HG03378 (cell line): ENCODE data around the gene ZNF488.

Source experiments
- ATAC-seq: cut with Tn5 transposase; IDR thresholded peaks from one replicate; pipeline ENCODE4 v1.9.1; 2021; ENCODE audit warnings: mild to moderate bottlenecking, moderate library complexity; ENCODE audit not compliant: unreplicated experiment

ZNF488 gene

GRCh38 chr10:47350671-47351640 lies 33.1 kb downstream of the ZNF488 start:
- ATAC-seq, result no peak

- no peak for ATAC-seq
Observed at GRCh38 chr10:47349941-47350371, 34.1 kb downstream of the ZNF488 start.

GRCh38 chr10:47349516-47349915 lies 34.6 kb downstream of the ZNF488 start:
- ATAC-seq, result no peak

DNA sequence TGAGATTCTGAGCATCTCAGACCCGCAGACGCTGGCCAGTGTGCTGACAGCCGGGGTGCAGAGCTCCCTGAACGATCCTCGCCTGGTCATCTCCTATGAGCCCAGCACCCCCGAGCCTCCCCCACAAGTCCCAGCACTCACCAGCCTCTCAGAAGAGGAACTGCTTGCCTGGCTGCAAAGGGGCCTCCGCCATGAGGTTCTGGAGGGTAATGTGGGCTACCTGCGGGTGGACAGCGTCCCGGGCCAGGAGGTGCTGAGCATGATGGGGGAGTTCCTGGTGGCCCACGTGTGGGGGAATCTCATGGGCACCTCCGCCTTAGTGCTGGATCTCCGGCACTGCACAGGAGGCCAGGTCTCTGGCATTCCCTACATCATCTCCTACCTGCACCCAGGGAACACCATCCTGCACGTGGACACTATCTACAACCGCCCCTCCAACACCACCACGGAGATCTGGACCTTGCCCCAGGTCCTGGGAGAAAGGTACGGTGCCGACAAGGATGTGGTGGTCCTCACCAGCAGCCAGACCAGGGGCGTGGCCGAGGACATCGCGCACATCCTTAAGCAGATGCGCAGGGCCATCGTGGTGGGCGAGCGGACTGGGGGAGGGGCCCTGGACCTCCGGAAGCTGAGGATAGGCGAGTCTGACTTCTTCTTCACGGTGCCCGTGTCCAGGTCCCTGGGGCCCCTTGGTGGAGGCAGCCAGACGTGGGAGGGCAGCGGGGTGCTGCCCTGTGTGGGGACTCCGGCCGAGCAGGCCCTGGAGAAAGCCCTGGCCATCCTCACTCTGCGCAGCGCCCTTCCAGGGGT lies 35.2 kb downstream of the ZNF488 start:
- no peak for ATAC-seq

GRCh38 chr10:47348138-47348651 lies 35.9 kb downstream of the ZNF488 start, which contains the start of gene RBP3:
RBP3 (plus strand) TSS chr10:47348363; CDS start chr10:47348485, 122 bp downstream.
- no peak for ATAC-seq

- ATAC-seq, result no peak
Observed at GRCh38 chr10:47347303-47347675, 36.8 kb downstream of the ZNF488 start.

GRCh38 chr10:47346581-47347302 lies 37.4 kb downstream of the ZNF488 start:
- no peak for ATAC-seq

GRCh38 chr10:47344996-47345870 lies 38.9 kb downstream of the ZNF488 start:
- ATAC-seq, result no peak

GRCh38 chr10:47340608-47341170 lies 43.4 kb downstream of the ZNF488 start:
- ATAC-seq, result no peak

- ATAC-seq, result no peak
Observed at GRCh38 chr10:47339759-47340607, 44.1 kb downstream of the ZNF488 start.

DNA sequence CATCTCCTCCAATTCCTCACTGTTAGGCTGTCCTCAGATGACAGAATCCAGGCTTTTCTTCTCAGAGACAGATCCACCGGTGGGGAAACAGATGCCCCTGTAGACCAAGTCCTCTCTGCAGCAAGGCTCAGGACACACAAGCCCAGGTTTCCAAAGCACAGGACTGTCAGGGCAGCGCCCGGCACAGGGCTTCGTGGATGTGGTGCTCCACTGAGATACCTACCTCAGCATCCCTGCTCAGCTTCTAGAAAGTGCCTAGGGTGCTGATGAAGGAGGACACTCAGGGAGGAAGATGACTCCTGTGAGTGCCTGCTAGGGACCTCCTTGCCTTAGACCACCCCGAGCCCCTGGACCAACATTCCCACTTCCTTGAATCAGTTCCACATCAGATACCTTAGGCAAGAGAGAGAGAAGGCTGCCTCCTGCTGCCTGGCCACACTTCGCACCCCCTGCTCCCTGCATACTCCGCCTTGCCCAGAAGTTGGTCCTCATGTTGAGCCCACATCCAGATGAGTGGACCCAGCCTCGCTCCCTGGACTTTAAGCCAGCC lies 44.8 kb downstream of the ZNF488 start:
- ATAC-seq, result no peak

DNA sequence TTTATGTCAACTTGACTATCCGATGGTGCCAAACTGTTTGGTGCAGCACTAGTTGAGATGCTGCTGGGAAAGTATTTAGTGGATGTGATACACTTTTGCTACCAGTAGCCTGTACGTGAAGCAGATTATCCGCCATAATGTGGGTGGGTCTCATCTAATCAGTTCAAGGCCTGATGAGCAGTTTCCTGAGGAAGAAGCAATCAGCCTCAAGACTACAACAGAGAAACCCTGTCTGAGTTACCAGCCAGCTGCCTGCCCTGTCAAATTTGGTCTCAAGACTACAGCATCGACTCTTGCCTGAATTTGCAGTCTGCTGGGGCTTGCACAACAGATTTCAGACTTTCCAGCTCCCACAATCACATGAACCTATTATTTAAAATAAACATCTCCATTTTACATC lies 46.8 kb downstream of the ZNF488 start:
- ATAC-seq, result no peak

DNA sequence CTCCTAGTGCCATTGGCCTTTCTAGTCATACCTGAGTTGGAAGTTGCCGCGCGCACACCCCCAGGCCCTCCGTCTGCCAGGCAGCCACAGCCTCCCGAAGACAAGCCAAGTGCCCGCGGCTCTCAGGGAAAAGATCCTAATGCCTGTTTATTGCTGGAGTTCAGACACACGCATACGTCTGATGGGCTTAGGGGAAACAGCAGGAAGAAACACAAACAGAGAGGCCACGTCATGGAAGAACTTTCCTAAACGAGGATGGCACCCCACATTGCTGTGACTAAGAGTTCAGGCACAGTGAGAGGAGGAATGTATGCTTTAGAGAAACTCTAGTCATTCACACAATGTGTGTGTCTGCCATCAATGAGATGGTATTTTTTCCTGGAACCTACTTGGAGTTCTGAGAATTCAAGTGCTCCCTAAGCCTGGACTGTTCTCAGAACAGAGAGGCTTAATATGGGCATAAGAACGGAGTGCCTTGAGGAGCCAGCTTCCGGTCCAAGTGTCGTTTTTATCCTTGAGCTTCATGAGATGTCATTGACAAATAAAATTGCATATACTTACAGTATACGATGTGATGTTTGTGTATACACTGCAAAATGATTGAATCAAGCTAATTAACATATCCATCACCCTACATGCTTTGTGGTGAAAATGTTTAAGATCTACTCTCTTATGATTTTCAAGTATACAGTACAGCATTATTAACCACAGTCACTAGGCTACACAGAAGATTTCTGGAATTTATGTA lies 47.5 kb downstream of the ZNF488 start:
- ATAC-seq, result no peak

GRCh38 chr10:47335906-47336305 lies 48.2 kb downstream of the ZNF488 start:
- no peak for ATAC-seq

DNA sequence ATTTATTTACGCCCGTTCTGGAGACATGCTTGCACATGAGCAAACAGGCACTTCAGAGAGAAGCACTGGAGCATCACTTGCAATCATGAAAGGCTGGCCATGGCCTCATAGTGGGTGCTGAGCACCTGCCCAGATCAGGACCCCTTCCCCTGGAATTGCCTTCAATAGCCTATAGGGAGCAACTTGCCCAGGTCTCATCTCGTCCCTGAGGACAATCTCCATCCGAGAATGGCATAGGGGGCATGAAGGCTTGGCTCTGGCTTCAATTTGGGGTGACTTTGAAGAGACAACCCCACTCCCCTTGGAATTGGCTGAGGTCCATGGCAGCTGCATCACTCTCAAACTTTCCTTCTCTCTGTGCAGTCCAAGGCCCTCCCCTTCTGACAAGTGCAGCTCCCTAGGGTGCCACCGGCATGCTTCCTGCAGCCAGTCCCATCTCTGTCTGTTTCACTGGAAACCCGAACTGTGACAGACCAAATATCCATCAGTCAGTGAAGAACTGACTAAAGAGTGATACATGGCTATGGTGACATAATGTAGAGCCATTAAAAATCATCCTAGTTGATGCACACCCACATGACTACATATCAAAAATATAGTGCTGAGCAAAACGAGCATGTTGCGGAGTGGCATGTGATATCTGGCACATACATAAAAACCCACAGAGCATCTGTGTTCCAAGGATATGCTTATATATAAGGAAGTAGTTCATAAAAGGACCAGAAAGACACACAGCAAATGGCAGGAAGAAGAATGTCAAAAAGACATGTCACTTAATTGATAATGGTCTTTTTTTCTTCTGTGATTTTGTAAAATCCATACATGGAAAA lies 49.4 kb downstream of the ZNF488 start:
- no peak for ATAC-seq

GRCh38 chr10:47333532-47333931 lies 50.6 kb downstream of the ZNF488 start:
- no peak for ATAC-seq

- no peak for ATAC-seq
Observed at GRCh38 chr10:47332946-47333345, 51.1 kb downstream of the ZNF488 start.
